Neutrophil (primary cell): ENCODE results near the gene RAB11FIP2.

Experiments used
- H3K27ac ChIP-seq: fragments of 200-600 bp; sonication (generic); 2 replicates; pipeline ENCODE4 v1.5.1; 2016; ENCODE audit warnings: mild to moderate bottlenecking, moderate library complexity
- H3K27me3 ChIP-seq: fragments of 200-600 bp; sonication (generic); 2 replicates; pipeline ENCODE4 v1.6.0; 2016; ENCODE audit warnings: mild to moderate bottlenecking
- H3K36me3 ChIP-seq: fragments of 200-600 bp; sonication (generic); 2 replicates; pipeline ENCODE4 v1.5.1; 2017
- H3K4me1 ChIP-seq, 2 experiments: fragments of 200-600 bp in 1 of 2; sonication (generic) in 1 of 2; 1 replicate in 1 of 2; 2 replicates in 1 of 2; pipeline versions ENCODE4 v1.5.1 to v1.6.1; 2013 to 2016; ENCODE audit warnings: low read depth in 1 of 2, low read length in 1 of 2, mild to moderate bottlenecking in 1 of 2, moderate library complexity in 1 of 2; ENCODE audit not compliant: control insufficient read depth in 1 of 2, insufficient read depth in 1 of 2
- H3K4me3 ChIP-seq, 2 experiments: fragments of 200-600 bp in 1 of 2; sonication (generic) in 1 of 2; 1 replicate in 1 of 2; 2 replicates in 1 of 2; pipeline ENCODE4 v1.5.1; 2013 to 2016; ENCODE audit warnings: low read depth in 1 of 2, low read length in 1 of 2, mild to moderate bottlenecking in 1 of 2, moderate library complexity in 1 of 2
- H3K9me3 ChIP-seq: fragments of 200-600 bp; sonication (generic); 2 replicates; pipeline ENCODE4 v1.5.1; 2016
- CTCF ChIP-seq: fragments of 200-600 bp; sonication (generic); IDR thresholded peaks from 2 replicates; pipeline ENCODE4 v1.5.1; 2016; ENCODE audit warnings: antibody characterized with exemption

RAB11FIP2 gene

GRCh38 chr10:117987244-117987909, 59.4 kb downstream of the RAB11FIP2 start:
- H3K36me3 ChIP-seq = no peaks in the 10 kb centered on the region
- no peak for TF ChIP-seq CTCF
- H3K9me3 ChIP-seq = no peaks in the 10 kb centered on the region
- H3K4me1 ChIP-seq = no peaks in the 10 kb centered on the region
- peaks cover 16% of the 10 kb centered on the region for H3K27me3 ChIP-seq
- H3K27ac ChIP-seq = no peak overlapping the region
- no peak overlapping the region for H3K4me3 ChIP-seq

GRCh38 chr10:117983961-117984360, 62.8 kb downstream of the RAB11FIP2 start:
- TF ChIP-seq CTCF = no peak
- Histone ChIP-seq H3K4me1 (no peaks in the 10 kb centered on the region), H3K27ac (no peak overlapping the region), H3K36me3 (no peaks in the 10 kb centered on the region), H3K9me3 (no peaks in the 10 kb centered on the region), H3K4me3 (no peak overlapping the region), H3K27me3 (peaks cover 34% of the 10 kb centered on the region)

GRCh38 chr10:117980755-117981702, 65.7 kb downstream of the RAB11FIP2 start:
- no peak for TF ChIP-seq CTCF
- H3K4me1 ChIP-seq = no peaks in the 10 kb centered on the region
- H3K4me3 ChIP-seq = no peak overlapping the region
- H3K27ac ChIP-seq = no peak overlapping the region
- H3K27me3 ChIP-seq = peaks cover 51% of the 10 kb centered on the region
- no peaks in the 10 kb centered on the region for H3K9me3 ChIP-seq
- no peaks in the 10 kb centered on the region for H3K36me3 ChIP-seq

GRCh38 chr10:117980216-117980615, 66.5 kb downstream of the RAB11FIP2 start:
- no peak for TF ChIP-seq CTCF
- Histone ChIP-seq H3K4me1 (no peaks in the 10 kb centered on the region), H3K27ac (no peak overlapping the region), H3K27me3 (peaks cover 60% of the 10 kb centered on the region), H3K36me3 (no peaks in the 10 kb centered on the region), H3K4me3 (no peak overlapping the region), H3K9me3 (no peaks in the 10 kb centered on the region)

- Histone ChIP-seq H3K27me3 (peaks cover 85% of the 10 kb centered on the region), H3K27ac (no peak overlapping the region), H3K4me1 (no peaks in the 10 kb centered on the region), H3K9me3 (no peaks in the 10 kb centered on the region), H3K36me3 (no peaks in the 10 kb centered on the region), H3K4me3 (no peak overlapping the region)
- no peak for TF ChIP-seq CTCF
Observed at GRCh38 chr10:117972168-117972837, 74.4 kb downstream of the RAB11FIP2 start.
